NT2/D1 (cell line): Measurements from ENCODE around the gene FIP1L1.
"Not testable (repeated sequence)": the region's sequence is repeated elsewhere in the genome, so short reads cannot be mapped to it uniquely, and the experiment has no call there.

Experiments
- DNase-seq: peaks from one replicate; pipeline ENCODE4 v3.0.0-alpha.2; 2011; ENCODE audit warnings: low read depth, low spot score
- H3K27me3 ChIP-seq: 2 replicates; pipeline ENCODE4 v1.6.0; 2011; ENCODE audit warnings: mild to moderate bottlenecking; ENCODE audit not compliant: insufficient read length, insufficient read depth
- H3K36me3 ChIP-seq: 2 replicates; pipeline ENCODE4 v1.6.1; 2011; ENCODE audit warnings: mild to moderate bottlenecking, low read length, mixed read lengths; ENCODE audit not compliant: insufficient read depth, insufficient read length
- H3K4me1 ChIP-seq: 2 replicates; pipeline ENCODE4 v1.5.1; 2011; ENCODE audit not compliant: insufficient read depth, insufficient read length
- H3K4me3 ChIP-seq: 2 replicates; pipeline ENCODE4 v1.5.1; 2011; ENCODE audit warnings: low read depth; ENCODE audit not compliant: insufficient read length
- H3K9ac ChIP-seq: 2 replicates; pipeline ENCODE4 v1.6.0; 2011; ENCODE audit warnings: low read depth; ENCODE audit not compliant: insufficient read length
- H3K9me3 ChIP-seq: 2 replicates; pipeline ENCODE4 v1.5.1; 2011; ENCODE audit warnings: mild to moderate bottlenecking, low read length; ENCODE audit not compliant: insufficient read depth
- SUZ12 ChIP-seq: IDR thresholded peaks from 2 replicates; pipeline ENCODE4 v1.6.1; 2011; ENCODE audit not compliant: insufficient read length, insufficient read depth; ENCODE audit errors: extremely low read depth
- YY1 ChIP-seq: IDR thresholded peaks from 2 replicates; pipeline ENCODE4 v1.6.1; 2011; ENCODE audit not compliant: insufficient read length, insufficient read depth
- ZNF274 ChIP-seq: IDR thresholded peaks from 2 replicates; pipeline ENCODE4 v1.6.1; 2011; ENCODE audit warnings: mild to moderate bottlenecking, low read depth, low read length

The FIP1L1 gene

GRCh38 chr4:53380221-53380620, 2.8 kb downstream of the FIP1L1 start:
- peaks cover 43% of the 10 kb centered on the region for H3K36me3 ChIP-seq
- H3K9ac ChIP-seq = no peak overlapping the region
- H3K4me3 ChIP-seq = no peak overlapping the region
- no peaks in the 10 kb centered on the region for H3K27me3 ChIP-seq
- TF ChIP-seq SUZ12 = no peak
- TF ChIP-seq ZNF274 = no peak
- TF ChIP-seq YY1 = no peak
- no peaks in the 10 kb centered on the region for H3K9me3 ChIP-seq
- DNase-seq = no peak
- H3K4me1 ChIP-seq = no peaks in the 10 kb centered on the region

DNA sequence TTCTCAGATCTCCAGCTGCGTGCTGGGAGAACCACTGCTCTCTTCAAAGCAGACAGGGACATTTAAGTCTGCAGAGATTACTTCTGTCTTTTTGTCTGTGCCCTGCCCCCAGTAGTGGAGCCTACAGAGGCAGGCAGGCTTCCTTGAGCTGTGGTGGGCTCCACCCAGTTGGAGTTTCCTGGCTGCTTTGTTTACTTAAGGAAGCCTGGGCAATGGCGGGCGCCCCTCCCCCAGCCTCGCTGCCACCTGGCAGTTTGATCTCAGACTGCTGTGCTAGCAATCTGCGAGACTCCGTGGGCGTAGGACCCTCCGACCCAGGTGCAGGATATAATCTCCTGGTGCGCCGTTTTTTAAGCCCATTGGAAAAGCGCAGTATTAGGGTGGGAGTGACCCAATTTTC, 32.0 kb downstream of the FIP1L1 start:
- not testable (repeated sequence) for H3K27me3 ChIP-seq, H3K9ac ChIP-seq, DNase-seq, H3K36me3 ChIP-seq, H3K4me1 ChIP-seq, H3K4me3 ChIP-seq
- peaks cover 12% of the 10 kb centered on the region; the same call in 1 of the 2 replicates for H3K9me3 ChIP-seq

DNA sequence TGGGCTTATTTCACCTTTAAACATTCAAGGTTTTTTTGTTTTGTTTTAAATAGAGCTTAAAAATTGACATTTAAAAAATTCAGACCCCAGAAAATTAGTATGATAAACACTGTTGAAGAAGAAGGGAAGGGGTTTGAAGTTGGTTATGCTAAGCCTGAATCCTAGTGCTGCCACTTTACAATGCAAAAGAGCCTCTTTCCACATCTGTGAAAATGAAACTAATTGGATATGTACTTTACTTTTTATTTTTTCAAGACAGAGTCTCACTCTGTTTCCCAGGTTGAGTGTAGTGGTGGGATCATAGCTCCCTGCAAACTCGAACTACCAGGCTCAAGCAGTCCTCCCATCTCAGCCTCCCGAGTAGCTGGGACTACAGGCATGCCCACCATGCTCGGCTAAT, 41.8 kb downstream of the FIP1L1 start:
- TF ChIP-seq SUZ12 (no peak), YY1 (no peak)
- H3K27me3 ChIP-seq = no peaks in the 10 kb centered on the region
- no peaks in the 10 kb centered on the region for H3K4me1 ChIP-seq
- H3K9ac ChIP-seq = no peak overlapping the region
- H3K36me3 ChIP-seq = peaks cover 8% of the 10 kb centered on the region
- H3K9me3 ChIP-seq = no peaks in the 10 kb centered on the region
- DNase-seq = no peak
- H3K4me3 ChIP-seq = no peak overlapping the region

DNA sequence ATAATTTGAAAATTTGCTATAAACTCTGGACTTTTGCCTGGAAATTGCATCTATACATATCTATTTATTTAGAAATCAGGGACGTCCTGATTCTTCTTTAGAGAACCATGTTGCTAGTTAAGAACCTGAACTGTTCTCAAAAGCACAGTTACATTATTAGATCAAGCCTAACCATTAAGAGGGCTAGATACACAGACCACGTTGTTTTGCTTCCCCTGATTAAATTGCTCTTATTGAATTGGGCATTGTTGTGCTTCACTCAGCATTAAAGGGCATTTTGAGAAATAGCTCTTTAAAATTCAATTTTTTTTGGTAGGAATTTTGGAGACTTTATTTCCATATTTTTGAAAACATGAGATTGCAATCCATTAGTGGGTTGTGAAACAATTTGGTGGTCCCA, 44.4 kb downstream of the FIP1L1 start:
- H3K9me3 ChIP-seq = no peaks in the 10 kb centered on the region
- no peak overlapping the region for H3K9ac ChIP-seq
- no peaks in the 10 kb centered on the region for H3K27me3 ChIP-seq
- no peak for TF ChIP-seq SUZ12
- TF ChIP-seq ZNF274 = no peak
- TF ChIP-seq YY1 = no peak
- no peak for DNase-seq
- no peak overlapping the region for H3K4me3 ChIP-seq
- H3K36me3 ChIP-seq = peaks cover 12% of the 10 kb centered on the region
- no peaks in the 10 kb centered on the region for H3K4me1 ChIP-seq

GRCh38 chr4:53422367-53422766, 44.9 kb downstream of the FIP1L1 start:
- no peaks in the 10 kb centered on the region for H3K9me3 ChIP-seq
- peaks cover 14% of the 10 kb centered on the region for H3K36me3 ChIP-seq
- H3K9ac ChIP-seq = no peak overlapping the region
- DNase-seq = no peak
- no peaks in the 10 kb centered on the region for H3K4me1 ChIP-seq
- TF ChIP-seq YY1 (no peak), SUZ12 (no peak), ZNF274 (no peak)
- H3K27me3 ChIP-seq = no peaks in the 10 kb centered on the region
- no peak overlapping the region for H3K4me3 ChIP-seq

DNA sequence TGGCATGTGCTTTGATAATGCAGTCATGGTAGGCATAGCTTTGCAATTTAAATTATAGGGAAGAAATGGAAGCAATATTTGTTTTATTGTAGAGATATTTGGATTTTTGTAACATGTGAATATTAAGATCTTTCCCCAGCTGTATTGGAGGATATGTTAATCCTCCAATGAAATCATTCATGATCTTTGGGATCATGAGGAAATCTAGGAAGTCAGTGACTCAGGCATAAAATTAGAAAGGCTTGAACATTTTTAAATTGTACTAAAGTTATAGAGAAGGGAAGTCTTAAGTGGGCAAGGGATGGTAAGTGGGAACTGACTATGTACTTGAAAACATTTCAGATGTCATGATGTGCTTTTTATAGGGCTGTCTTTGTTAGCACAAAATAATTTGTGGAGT, 46.8 kb downstream of the FIP1L1 start:
- no peaks in the 10 kb centered on the region for H3K4me1 ChIP-seq
- peaks cover 23% of the 10 kb centered on the region for H3K36me3 ChIP-seq
- TF ChIP-seq SUZ12 (no peak), YY1 (no peak), ZNF274 (no peak)
- no peaks in the 10 kb centered on the region for H3K9me3 ChIP-seq
- H3K4me3 ChIP-seq = no peak overlapping the region
- no peaks in the 10 kb centered on the region for H3K27me3 ChIP-seq
- no peak overlapping the region for H3K9ac ChIP-seq
- DNase-seq = no peak

- no peak for DNase-seq
- TF ChIP-seq SUZ12 = no peak
- no peak for TF ChIP-seq ZNF274
- no peak for TF ChIP-seq YY1
- no peaks in the 10 kb centered on the region for H3K4me1 ChIP-seq
- no peak overlapping the region for H3K4me3 ChIP-seq
- H3K9ac ChIP-seq = no peak overlapping the region
- no peaks in the 10 kb centered on the region for H3K9me3 ChIP-seq
- no peaks in the 10 kb centered on the region for H3K27me3 ChIP-seq
- H3K36me3 ChIP-seq = peaks cover 31% of the 10 kb centered on the region
Measured at GRCh38 chr4:53427366-53427765, 49.9 kb downstream of the FIP1L1 start.

DNA sequence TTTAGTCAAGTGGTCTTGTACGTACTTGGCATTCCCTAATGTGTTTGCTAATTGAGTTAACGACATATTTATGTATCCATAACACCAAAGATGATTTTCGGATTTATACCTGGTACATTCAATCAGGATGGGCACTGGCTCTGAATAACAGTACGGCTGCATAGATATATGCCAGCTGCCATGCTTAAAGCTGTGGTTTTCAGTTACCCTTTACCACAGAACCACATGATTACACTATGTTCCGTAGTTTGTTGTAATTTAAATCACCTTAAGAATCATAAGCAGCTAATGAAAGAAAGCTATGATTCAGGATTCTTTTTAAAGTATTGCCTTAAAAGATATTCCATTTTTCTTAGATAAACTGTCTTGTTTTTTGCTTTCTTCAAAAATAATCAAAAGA, 53.6 kb downstream of the FIP1L1 start:
- TF ChIP-seq YY1 (no peak), ZNF274 (no peak), SUZ12 (no peak)
- Histone ChIP-seq H3K4me1 (no peaks in the 10 kb centered on the region), H3K4me3 (no peak overlapping the region), H3K36me3 (peaks cover 25% of the 10 kb centered on the region), H3K27me3 (no peaks in the 10 kb centered on the region), H3K9ac (no peak overlapping the region), H3K9me3 (no peaks in the 10 kb centered on the region)
- DNase-seq = no peak
